Measurements from ENCODE around the gene SPACA4. TPM values are rescaled to one million over a fixed set of nuclear protein-coding genes. Genes with fewer than 3 reads are reported as not detected.
A peak's percentile ranks its signal among the peaks of the same experiment; 100 is the strongest.
"Not testable (repeated sequence)": the region's sequence is repeated elsewhere in the genome, so short reads cannot be mapped to it uniquely, and the experiment has no call there.

SPACA4 gene, protein sequence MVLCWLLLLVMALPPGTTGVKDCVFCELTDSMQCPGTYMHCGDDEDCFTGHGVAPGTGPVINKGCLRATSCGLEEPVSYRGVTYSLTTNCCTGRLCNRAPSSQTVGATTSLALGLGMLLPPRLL
- polyA plus RNA-seq (ENCODE audit: insufficient read length in 4 of 4), result under 1 TPM in 1 of 4 donors, not detected in 3; 0.06 TPM

DNA sequence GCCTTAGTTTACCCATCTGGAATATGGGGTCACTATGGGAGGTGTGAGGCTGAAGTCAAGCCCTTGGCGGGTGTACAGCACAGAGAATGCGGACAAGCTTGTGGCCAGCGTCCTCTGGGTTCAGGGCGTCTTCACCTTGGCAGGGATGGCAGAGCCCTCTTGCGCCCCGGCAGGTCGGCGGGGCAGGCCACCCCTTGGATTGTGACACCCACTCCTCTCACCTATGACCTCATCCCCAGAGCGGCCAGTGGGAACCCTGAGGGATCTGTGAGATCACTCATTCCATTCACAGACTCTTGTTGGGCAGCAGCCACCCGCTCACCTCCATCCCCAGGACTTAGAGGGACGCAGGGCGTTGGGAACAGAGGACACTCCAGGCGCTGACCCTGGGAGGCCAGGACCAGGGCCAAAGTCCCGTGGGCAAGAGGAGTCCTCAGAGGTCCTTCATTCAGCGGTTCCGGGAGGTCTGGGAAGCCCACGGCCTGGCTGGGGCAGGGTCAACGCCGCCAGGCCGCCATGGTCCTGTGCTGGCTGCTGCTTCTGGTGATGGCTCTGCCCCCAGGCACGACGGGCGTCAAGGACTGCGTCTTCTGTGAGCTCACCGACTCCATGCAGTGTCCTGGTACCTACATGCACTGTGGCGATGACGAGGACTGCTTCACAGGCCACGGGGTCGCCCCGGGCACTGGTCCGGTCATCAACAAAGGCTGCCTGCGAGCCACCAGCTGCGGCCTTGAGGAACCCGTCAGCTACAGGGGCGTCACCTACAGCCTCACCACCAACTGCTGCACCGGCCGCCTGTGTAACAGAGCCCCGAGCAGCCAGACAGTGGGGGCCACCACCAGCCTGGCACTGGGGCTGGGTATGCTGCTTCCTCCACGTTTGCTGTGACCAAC, at the start of gene SPACA4:
SPACA4 (plus strand) TSS at position 280 of the 896 bp plus-strand sequence; CDS start at position 517, 237 bp downstream.
- DNase-seq (ENCODE audit: low read depth in 4 of 4, low spot score in 3 of 4), result no peak

- no peak for DNase-seq (ENCODE audit: low read depth in 4 of 4, low spot score in 3 of 4)
Measured at GRCh38 chr19:48556825-48557224, 49.7 kb upstream of the SPACA4 start.

DNA sequence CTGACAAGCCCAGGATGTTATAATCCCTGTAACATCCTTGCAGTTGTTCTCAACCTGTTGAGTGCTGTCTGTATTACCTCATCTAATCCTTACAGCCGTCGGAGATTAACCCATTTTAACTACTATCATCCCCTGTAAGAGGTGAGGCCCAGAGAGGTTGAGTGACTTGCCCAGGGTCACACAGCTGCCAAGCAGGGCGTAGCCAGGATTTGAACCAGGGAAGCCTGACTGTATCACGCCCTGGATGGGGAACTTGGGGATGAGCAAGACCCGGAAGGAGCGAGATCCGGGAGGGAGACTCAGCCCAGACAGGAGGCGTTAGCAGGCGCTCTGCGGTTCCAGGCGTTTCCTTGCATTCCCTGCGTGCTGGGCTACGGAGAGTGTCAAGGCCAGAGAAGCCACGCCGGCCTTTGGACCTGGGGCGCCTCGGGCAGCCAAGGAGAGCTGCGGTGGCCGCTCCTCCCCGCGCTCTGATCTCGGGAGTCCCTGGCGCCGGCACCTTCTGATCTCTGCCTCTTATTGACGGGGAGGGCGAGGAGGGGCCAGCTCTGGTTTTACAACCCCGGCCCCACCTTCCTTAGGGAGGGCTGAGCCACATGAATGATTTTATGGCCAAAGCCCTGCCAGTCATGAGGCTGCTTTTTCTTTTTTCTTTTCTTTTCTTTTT, 48.4 kb upstream of the SPACA4 start:
- no peak for DNase-seq (ENCODE audit: low read depth in 4 of 4, low spot score in 3 of 4)

- DNase-seq (ENCODE audit: low read depth in 4 of 4, low spot score in 3 of 4), result no peak
Measured at GRCh38 chr19:48560095-48560530, 46.4 kb upstream of the SPACA4 start.

DNA sequence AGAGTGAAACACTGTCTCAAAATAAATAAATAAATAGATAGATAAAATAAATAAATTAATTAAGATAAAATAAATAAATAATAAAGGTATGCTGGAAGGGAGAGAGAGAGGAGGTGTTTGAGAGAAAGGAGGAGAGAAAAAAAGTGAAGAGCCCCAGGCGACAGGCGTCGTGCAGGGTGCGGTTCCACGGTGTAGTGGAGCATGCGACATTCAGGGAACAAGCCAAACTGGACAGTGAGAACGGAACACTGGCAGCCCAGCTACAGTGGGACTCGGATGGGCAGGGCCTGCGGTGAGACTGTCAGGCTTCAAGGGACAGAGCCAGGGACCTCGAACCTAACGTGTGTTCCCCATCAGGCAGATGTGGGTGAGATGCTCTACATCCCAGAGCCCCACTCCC, 45.1 kb upstream of the SPACA4 start:
- no peak for DNase-seq (ENCODE audit: low read depth in 4 of 4, low spot score in 3 of 4)

- DNase-seq (ENCODE audit: low read depth in 4 of 4, low spot score in 3 of 4), result no peak
Measured at GRCh38 chr19:48565090-48565489, 41.5 kb upstream of the SPACA4 start.

DNA sequence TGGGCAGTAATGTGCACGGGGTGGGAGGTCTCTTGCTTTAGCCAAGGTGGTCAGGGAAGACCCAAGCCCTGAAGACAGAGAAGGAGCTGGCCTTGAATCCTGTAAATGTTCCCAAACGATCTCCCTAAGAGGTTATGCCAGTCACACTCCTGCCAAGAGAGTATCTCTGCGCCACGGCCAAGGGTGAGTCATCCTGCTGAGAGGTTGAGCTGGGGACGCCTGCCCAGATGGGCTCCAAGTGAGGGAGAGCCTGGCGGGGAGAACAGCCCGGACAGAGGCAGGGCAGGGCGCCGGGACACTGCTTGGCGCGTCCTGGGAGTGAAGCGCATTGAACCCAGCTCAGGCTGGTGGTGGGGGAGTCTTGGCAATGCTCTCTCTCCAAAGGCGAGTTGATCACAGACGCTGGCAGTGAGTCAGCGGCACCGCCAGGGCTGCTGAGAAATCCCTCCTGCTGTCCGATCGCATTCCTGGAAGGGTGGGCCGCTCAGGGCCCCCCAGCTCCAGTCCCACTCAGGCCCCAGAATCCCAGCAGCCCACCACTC, 38.1 kb upstream of the SPACA4 start:
- DNase-seq (ENCODE audit: low read depth in 4 of 4, low spot score in 3 of 4), result no peak

- DNase-seq (ENCODE audit: low read depth in 4 of 4, low spot score in 3 of 4), result no peak
Measured at GRCh38 chr19:48569814-48570213, 36.7 kb upstream of the SPACA4 start.

DNA sequence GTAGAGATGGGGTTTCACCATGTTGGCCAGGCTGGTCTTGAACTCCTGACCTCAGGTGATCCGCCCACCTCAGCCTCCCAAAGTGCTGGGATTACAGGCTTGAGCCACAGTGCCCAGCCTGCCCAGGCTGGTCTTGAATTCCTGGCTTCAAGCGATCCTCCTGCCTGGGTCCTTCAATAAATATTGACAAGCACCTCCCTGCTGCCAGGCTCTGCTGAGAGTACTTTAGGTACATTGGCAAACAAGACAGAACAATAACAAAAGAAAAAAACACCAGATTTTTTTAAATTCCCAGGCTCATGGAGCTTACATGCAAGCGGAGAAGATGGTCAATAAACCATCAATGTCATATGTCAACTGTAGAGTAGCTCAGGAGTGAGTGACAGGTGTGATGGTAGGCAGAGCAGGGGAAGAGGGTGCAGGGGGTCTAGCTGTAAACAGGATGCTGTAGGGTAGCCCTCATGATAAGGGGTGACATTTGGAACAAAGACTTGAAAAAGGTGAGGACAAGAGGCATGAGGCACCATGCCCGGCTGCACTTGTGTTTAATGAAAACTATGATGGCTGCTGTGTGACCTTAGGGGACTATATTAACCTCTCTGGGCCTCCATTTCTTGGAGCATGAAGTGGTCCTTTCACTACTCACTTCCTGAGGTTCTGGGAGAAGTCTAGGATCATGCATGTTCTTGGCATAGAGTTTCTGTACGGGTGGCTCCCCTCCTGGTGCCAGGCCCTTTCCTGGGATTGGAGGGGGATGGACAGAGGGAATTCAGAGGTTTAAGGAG, 35.0 kb upstream of the SPACA4 start:
- DNase-seq (ENCODE audit: low read depth in 4 of 4, low spot score in 3 of 4), result no peak

DNA sequence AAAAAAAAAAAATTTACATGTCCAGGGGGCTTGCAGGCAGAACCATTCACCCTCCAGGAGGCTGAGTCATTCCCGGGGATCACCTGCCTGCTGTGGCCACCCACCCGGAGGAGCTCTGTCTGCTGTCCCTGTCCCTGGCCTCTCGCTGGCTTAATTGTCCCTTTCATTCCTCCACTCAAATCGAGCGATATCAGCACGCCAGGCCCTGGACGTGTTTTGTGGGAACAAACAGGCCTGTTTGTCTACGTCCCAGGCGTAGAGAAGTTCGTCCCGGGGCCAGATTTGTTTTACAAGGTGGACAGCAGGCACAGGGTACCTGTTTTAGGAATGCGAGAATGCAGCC, 33.4 kb upstream of the SPACA4 start:
- no peak for DNase-seq (ENCODE audit: low read depth in 4 of 4, low spot score in 3 of 4)

- no peak for DNase-seq (ENCODE audit: low read depth in 4 of 4, low spot score in 3 of 4)
Measured at GRCh38 chr19:48575931-48576622, 30.5 kb upstream of the SPACA4 start.

DNA sequence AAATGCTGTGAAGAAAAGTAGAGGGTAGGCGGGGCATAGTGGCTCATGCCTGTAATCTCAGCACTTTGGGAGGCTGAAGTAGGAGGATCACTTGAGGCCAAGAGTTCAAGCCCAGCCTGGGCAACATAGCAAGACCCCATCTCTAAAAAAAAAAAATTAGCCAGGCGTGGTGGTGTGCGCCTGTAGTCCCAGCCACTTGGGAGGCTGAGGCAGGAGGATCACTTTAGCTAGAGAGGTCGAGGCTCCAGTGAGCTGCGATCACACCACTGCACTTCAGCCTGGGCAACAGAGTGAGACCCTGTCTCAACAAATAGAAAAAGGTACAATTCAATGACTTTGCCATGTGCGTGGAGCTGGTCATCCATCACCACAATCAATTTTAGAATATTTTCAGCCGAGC, 28.6 kb upstream of the SPACA4 start:
- DNase-seq (ENCODE audit: low read depth in 4 of 4, low spot score in 3 of 4), result not testable (repeated sequence)

DNA sequence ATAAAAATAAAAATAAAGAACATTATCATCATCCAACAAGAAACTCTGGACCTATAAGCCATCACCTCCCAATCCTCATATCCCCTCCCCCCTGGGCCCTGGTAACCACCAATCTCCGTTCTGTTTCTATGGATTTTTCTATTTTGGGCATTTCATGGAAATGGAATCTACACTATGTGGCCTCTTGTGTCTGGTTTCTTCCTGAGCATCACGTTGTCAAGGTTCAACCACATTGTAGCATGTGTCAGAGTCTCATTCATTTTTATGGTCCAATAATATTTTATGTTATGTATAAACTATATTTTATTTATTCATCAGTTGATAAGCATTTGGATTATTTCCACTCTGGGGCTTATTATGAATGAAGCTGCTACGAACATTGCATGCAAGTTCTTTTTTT, 27.7 kb upstream of the SPACA4 start:
- DNase-seq (ENCODE audit: low read depth in 4 of 4, low spot score in 3 of 4), result no peak

DNA sequence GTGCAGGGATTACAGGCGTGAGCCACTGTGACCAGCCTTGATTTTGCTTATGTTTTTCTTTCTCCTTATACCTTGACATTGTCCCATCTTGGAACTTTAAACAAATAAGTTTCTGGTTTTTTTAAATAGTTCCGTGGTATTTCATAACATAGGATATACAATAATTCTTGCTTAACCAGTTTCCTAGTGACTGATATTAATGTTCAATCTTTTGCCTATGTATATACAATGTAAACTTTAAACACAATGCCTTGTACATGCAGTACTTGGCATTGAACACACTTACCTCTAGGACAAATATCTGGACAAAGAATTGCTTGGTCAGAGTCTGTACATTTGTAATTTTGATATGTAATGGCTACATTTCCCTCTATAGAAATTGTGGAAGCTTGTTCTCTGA, 24.4 kb upstream of the SPACA4 start:
- DNase-seq (ENCODE audit: low read depth in 4 of 4, low spot score in 3 of 4), result no peak

- DNase-seq (ENCODE audit: low read depth in 4 of 4, low spot score in 3 of 4), result no peak
Measured at GRCh38 chr19:48587387-48587786, 19.2 kb upstream of the SPACA4 start.

DNA sequence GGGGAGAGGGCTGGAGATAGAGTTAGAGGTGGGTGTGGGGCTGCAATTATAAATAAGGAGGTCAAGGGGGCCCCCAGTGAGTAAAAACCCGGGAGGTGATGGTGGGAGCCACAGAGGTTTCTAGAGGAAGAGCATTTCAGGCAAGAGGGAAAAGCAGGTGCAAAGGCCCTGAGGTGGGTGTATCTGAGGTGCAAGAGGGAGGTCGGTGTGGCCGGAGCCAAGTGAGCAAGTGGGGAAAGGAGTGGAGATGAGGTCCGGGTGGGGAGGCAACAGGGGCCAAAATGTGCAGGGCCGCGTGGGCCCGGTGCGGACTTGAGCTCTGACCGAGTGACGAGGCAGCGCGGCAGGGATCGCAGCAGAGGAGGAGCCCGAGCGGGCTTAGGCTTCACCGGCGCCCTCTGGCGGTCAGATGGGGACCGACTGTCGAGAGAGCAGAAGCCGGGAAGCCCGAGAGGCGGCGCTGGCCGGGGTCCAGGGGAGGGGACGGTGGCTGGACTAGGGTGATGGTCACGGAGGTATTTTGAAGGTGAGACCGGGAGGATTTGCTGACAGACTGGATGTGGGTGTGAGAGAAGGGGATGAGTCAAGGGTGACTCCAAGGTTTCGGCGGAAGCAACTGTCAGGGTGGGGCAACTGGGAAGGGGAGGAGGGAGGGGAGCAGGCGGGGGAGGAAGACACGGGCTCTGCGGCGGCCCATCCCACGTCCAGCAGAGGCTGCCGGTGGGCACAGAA, 17.7 kb upstream of the SPACA4 start:
- peak; percentile 71 to 80 (median 78) for DNase-seq (ENCODE audit: low read depth in 4 of 4, low spot score in 3 of 4)

DNA sequence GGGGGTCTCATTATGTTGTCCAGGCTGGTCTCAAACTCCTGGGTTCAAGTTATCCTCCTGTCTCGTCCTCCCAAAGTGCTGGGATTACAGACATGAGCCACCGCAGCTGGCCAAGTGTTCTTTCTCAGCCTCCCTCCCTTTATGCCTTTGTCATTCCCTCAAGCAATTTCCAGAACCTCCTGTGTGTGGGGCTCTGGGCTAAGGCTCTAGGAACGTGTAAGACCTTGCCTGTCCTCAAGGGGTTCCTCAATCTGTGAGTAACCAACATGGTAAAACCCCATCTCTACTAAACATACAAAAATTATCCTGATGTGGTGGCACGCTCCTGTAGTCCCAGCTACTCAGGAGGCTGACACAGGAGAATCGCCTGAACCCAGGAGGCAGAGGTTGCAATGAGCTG, 15.5 kb upstream of the SPACA4 start:
- DNase-seq (ENCODE audit: low read depth in 4 of 4, low spot score in 3 of 4), result no peak

GRCh38 chr19:48595171-48595570, 11.4 kb upstream of the SPACA4 start:
- DNase-seq (ENCODE audit: low read depth in 4 of 4, low spot score in 3 of 4), result no peak

DNA sequence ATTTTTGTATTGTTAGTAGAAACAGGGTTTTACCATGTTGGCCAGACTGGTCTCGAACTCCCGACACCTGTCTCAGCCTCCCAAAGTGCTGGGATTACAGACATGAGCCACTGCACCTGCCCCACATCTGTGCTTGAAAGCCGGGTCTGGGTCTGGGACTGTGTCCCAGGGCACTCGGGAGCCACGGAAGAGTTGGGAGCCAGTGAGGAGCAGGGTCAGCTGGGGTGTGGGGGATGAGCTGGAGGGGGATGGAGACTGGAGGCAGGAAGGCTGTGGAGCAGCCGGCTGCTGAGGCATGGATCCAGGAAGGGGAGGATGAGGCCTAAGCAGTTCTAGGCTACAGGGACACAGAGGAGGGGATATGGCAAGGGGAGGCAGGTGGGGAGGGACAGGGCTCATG, 10.7 kb upstream of the SPACA4 start:
- no peak for DNase-seq (ENCODE audit: low read depth in 4 of 4, low spot score in 3 of 4)
